Measurements from ENCODE around the gene CATSPERD. TPM values are rescaled to one million over a fixed set of nuclear protein-coding genes. Genes with fewer than 3 reads are reported as not detected.

CATSPERD gene
- polyA plus RNA-seq, 1 donor (not counting 4 experiments of a cell fraction or from before 2014, with no cell fraction given), result not detected

DNA sequence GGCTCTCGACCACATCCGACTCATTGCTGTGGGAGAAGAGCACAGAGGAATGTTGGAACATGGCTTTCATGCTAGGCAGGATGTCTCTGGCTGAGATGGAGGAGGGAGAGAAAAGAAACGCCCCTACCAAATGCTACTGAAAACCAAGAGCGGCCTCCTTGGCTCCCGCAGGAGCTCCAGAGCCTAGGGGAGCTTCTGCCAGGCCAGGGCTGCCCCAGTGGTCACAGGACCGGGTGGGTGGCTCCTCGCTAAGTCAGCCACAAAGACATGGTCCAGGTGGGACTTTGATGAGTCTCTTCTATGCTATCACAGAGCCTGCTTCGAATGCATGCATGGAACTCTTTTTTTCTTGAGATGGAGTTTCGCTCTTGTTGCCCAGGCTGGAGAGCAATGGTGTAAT is 7.2 kb upstream of the CATSPERD start:
- peaks cover 34 to 49% of the 10 kb centered on the region in 2 experiments for H3K36me3 ChIP-seq (ENCODE audit: control insufficient read depth in 2 of 2, extremely low read depth in 1 of 2, insufficient read depth in 2 of 2, low read length in 2 of 2)
- no peak for FAIRE-seq

DNA sequence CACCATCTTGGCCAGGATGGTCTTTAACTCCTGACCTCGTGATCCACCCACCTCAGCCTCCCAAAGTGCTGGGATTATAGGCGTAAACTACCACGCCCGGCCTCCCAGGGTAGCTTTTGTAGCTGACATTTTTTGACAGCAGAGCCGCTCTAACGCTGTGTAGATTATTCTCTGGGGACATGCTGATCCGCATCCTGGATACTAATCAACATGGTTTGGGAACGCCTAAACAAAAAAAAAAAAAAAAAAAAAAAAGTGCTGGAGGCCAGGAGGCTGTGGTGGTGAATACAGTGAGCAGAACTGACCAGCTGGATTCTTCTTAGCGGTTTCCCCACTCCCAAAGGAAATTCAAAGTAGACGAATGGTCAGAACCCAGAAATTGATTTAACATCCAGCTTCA is 5.6 kb upstream of the CATSPERD start:
- Histone ChIP-seq H3K27me3 (ENCODE audit: control insufficient read depth, extremely low read depth, insufficient read depth, low read length) (no peaks in the 10 kb centered on the region), H3K4me3 (ENCODE audit: control insufficient read depth in 2 of 3, extremely low read depth in 1 of 3, insufficient read depth in 2 of 3, low read depth in 1 of 3, low read length in 3 of 3) (no peak overlapping the region), H3K4me2 (ENCODE audit: control insufficient read depth, extremely low read depth, insufficient read depth, low read depth, low read length) (no peak overlapping the region), H3K27ac (ENCODE audit: control insufficient read depth, insufficient read depth, low read length) (no peak overlapping the region), H3K9me3 (ENCODE audit: control insufficient read depth, low read depth, low read length) (no peaks in the 10 kb centered on the region), H3K79me2 (ENCODE audit: control insufficient read depth, insufficient read depth, low read length) (peaks cover 51% of the 10 kb centered on the region), H3K9ac (ENCODE audit: control insufficient read depth, extremely low read depth, insufficient read depth, low read length) (no peak overlapping the region), H2AFZ (ENCODE audit: control insufficient read depth, low read length) (no peak overlapping the region), H3K4me1 (ENCODE audit: control insufficient read depth, extremely low read depth, insufficient read depth, low read length) (peaks cover 19% of the 10 kb centered on the region), H3K36me3 (ENCODE audit: control insufficient read depth in 2 of 2, extremely low read depth in 1 of 2, insufficient read depth in 2 of 2, low read length in 2 of 2) (peaks cover 31 to 49% of the 10 kb centered on the region in 2 experiments), H3K9me1 (ENCODE audit: control insufficient read depth, extremely low read depth, insufficient read depth, low read length) (no peaks in the 10 kb centered on the region), H4K20me1 (ENCODE audit: control insufficient read depth, extremely low read depth, insufficient read depth, low read length) (peaks cover 13% of the 10 kb centered on the region)
- TF ChIP-seq EZH2 (IDR thresholded peaks at IDR 0.05; ENCODE audit: low read length), result no peak
- TF ChIP-seq, protein P1, sequence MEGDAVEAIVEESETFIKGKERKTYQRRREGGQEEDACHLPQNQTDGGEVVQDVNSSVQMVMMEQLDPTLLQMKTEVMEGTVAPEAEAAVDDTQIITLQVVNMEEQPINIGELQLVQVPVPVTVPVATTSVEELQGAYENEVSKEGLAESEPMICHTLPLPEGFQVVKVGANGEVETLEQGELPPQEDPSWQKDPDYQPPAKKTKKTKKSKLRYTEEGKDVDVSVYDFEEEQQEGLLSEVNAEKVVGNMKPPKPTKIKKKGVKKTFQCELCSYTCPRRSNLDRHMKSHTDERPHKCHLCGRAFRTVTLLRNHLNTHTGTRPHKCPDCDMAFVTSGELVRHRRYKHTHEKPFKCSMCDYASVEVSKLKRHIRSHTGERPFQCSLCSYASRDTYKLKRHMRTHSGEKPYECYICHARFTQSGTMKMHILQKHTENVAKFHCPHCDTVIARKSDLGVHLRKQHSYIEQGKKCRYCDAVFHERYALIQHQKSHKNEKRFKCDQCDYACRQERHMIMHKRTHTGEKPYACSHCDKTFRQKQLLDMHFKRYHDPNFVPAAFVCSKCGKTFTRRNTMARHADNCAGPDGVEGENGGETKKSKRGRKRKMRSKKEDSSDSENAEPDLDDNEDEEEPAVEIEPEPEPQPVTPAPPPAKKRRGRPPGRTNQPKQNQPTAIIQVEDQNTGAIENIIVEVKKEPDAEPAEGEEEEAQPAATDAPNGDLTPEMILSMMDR (optimal IDR thresholded peaks at IDR 0.05 in 1 of 3, IDR thresholded peaks at IDR 0.05 in 1 of 3, conservative IDR thresholded peaks at IDR 0.05 in 1 of 3; ENCODE audit: extremely low read depth in 1 of 3, insufficient read depth in 2 of 3, low read length in 3 of 3), result no peak
- FAIRE-seq (no peak), DNase-seq (ENCODE audit: low read depth, low spot score) (no peak)
- dilution Hi-C loops (cut with MboI; ENCODE audit: extremely low pct_ligation_motif_present, low sequenced_read_pairs), result no loop called here

More for the DNA sequence above, 7.2 kb upstream of the CATSPERD start:
- DNase-seq (ENCODE audit: low read depth, low spot score), result no peak
- H3K9me3 ChIP-seq (ENCODE audit: control insufficient read depth, low read depth, low read length), result no peaks in the 10 kb centered on the region
- H3K9ac ChIP-seq (ENCODE audit: control insufficient read depth, extremely low read depth, insufficient read depth, low read length), result no peak overlapping the region
- H3K4me1 ChIP-seq (ENCODE audit: control insufficient read depth, extremely low read depth, insufficient read depth, low read length), result peaks cover 10% of the 10 kb centered on the region
- H3K4me3 ChIP-seq (ENCODE audit: control insufficient read depth in 2 of 3, extremely low read depth in 1 of 3, insufficient read depth in 2 of 3, low read depth in 1 of 3, low read length in 3 of 3), result no peak overlapping the region
- H3K9me1 ChIP-seq (ENCODE audit: control insufficient read depth, extremely low read depth, insufficient read depth, low read length), result no peaks in the 10 kb centered on the region
- H2AFZ ChIP-seq (ENCODE audit: control insufficient read depth, low read length), result no peak overlapping the region
- dilution Hi-C loops (cut with MboI; ENCODE audit: extremely low pct_ligation_motif_present, low sequenced_read_pairs), result no loop called here
- H4K20me1 ChIP-seq (ENCODE audit: control insufficient read depth, extremely low read depth, insufficient read depth, low read length), result peaks cover 13% of the 10 kb centered on the region
- H3K79me2 ChIP-seq (ENCODE audit: control insufficient read depth, insufficient read depth, low read length), result peaks cover 35% of the 10 kb centered on the region
- H3K27me3 ChIP-seq (ENCODE audit: control insufficient read depth, extremely low read depth, insufficient read depth, low read length), result no peaks in the 10 kb centered on the region
- H3K27ac ChIP-seq (ENCODE audit: control insufficient read depth, insufficient read depth, low read length), result no peak overlapping the region
- H3K4me2 ChIP-seq (ENCODE audit: control insufficient read depth, extremely low read depth, insufficient read depth, low read depth, low read length), result no peak overlapping the region
- TF ChIP-seq, protein P1 (optimal IDR thresholded peaks at IDR 0.05 in 1 of 3, IDR thresholded peaks at IDR 0.05 in 1 of 3, conservative IDR thresholded peaks at IDR 0.05 in 1 of 3; ENCODE audit: extremely low read depth in 1 of 3, insufficient read depth in 2 of 3, low read length in 3 of 3), result no peak
- TF ChIP-seq EZH2 (IDR thresholded peaks at IDR 0.05; ENCODE audit: low read length), result no peak
